Adrenal gland (tissue), 12 donors: Measurements from ENCODE around the gene MAPK4. TPM values are rescaled to one million over a fixed set of nuclear protein-coding genes. Genes with fewer than 3 reads are reported as not detected.

Source experiments
- DNase-seq, 7 donors: peaks; one replicate each; pipeline ENCODE4 v3.0.0-alpha.2; 2019 to 2020
- H3K27ac ChIP-seq, 5 donors: fragments of 200-600 bp; sonication (generic) in 4 of 5; 1 replicate in 3 of 5; 2 replicates in 2 of 5; pipeline versions ENCODE4 v1.5.1 to v1.8.0; 2016 to 2020; ENCODE audit warnings: mild to moderate bottlenecking in 1 of 5
- H3K27me3 ChIP-seq: fragments of 200-600 bp; 2 replicates; pipeline ENCODE4 v1.8.0; 2021
- H3K36me3 ChIP-seq, 2 donors: fragments of 200-600 bp; replicated peaks in 1 of 2; 1 replicate in 1 of 2; 2 replicates in 1 of 2; pipeline versions ENCODE4 v1.5.1 to v1.8.0; 2018 to 2022
- H3K4me1 ChIP-seq, 2 donors: fragments of 200-600 bp; replicated peaks in 1 of 2; 1 replicate in 1 of 2; 2 replicates in 1 of 2; pipeline versions ENCODE4 v1.5.1 to v1.8.0; 2018 to 2021
- H3K4me3 ChIP-seq, 4 donors: fragments of 200-600 bp; sonication (generic) in 3 of 4; one replicate each; pipeline ENCODE4 v1.5.1; 2016 to 2018
- H3K9me3 ChIP-seq, 3 donors: fragments of 200-600 bp; sonication (generic) in 1 of 3; replicated peaks in 1 of 3; 1 replicate in 2 of 3; 2 replicates in 1 of 3; pipeline versions ENCODE4 v1.5.1 to v1.8.0; 2016 to 2021
- CTCF ChIP-seq, 6 experiments: fragments of 450-650 bp in 4 of 6; fragments of 200-600 bp in 2 of 6; sonication (generic) in 1 of 6; IDR thresholded peaks; 1 replicate in 5 of 6; 2 replicates in 1 of 6; pipeline versions ENCODE4 v1.5.1 to v1.8.0; 2016 to 2021; ENCODE audit warnings: antibody characterized with exemption in 6 of 6, mild to moderate bottlenecking in 2 of 6, moderate library complexity in 1 of 6
- POLR2A ChIP-seq, 2 donors: fragments of 450-650 bp; IDR thresholded peaks; one replicate each; pipeline ENCODE4 v1.6.1; 2017; ENCODE audit warnings: antibody characterized with exemption in 2 of 2, mild to moderate bottlenecking in 2 of 2, moderate library complexity in 1 of 2
- WGBS, 4 donors: extraction: QIAGEN DNeasy Blood & Tissue Kit in 2 of 4; methylation state at CpG; one replicate each; pipeline versions ENCODE4 v1.1.5 to v1.1.7; 2013 to 2017; 5-methylcytosine and 5-hydroxymethylcytosine counted together
- intact Hi-C, 2 donors: fragments of 100-400 bp; cut with DNase I; formaldehyde crosslinking; loops; one replicate each; pipeline versions ENCODE4 v1.14.1 to v1.15.0; 2022 to 2023
- polyA plus RNA-seq, 3 donors: library from polyadenylated mRNA; stranded (reverse); fragments of 200-250 nt in 2 of 3; fragments of 350-450 nt in 1 of 3; fragmentation: Illumina TruSeq in 1 of 3; extraction: RNeasy Lipid Tissue Mini Kit (QIAGEN cat#74804) in 1 of 3; gene quantifications; one replicate each; pipeline ENCODE4 v1.2.3, GENCODE V29; 2013 to 2014
- total RNA-seq, 9 donors: library from RNA; depleted of rRNA in 4 of 9; stranded (reverse); fragments of >200 nt in 4 of 9; fragments of 120-200 nt in 1 of 9; fragmentation: NEBNext Ultra II Directional in 1 of 9; extraction: Animal tissue kit (Norgen Biotek cat#: 25700) in 1 of 9; gene quantifications; one replicate each; pipeline versions ENCODE4 v1.1.0 to v1.2.4, GENCODE V29; 2013 to 2023
- donor health status: healthy with polysubstance abuse.
- donor health status: Bipolar disorder and iron deficiency.
- donor health status: DM: yes; HTN: yes; CAD: no.
- donor health status: DM: no; HTN: no; CAD: no.
- donor health status: DM: no; HTN: no; CAD: no.
- donor health status: DM: yes; HTN: yes; CAD: no.

The MAPK4 gene
- total and polyA plus RNA-seq, 12 donors: 16.3 to 231 (median 33.9) TPM

GRCh38 chr18:50654211-50654610 lies 94.3 kb downstream of the MAPK4 start:
- H3K27ac ChIP-seq: peak overlapping the region in 2 of 5 donors; percentile 42 to 72
- peaks cover 11 to 26% of the 10 kb centered on the region in 2 donors for H3K4me1 ChIP-seq
- 57 to 78% (median 69%) methylated on average over 2 of the region's 2 CpGs for WGBS, 4 donors
- intact Hi-C loops: no loop called here
- no peak for DNase-seq
- H3K9me3 ChIP-seq: no peaks in the 10 kb centered on the region
- H3K36me3 ChIP-seq: no peaks in the 10 kb centered on the region
- no peak overlapping the region for H3K4me3 ChIP-seq
- TF ChIP-seq CTCF (IDR thresholded peaks at IDR 0.05): no peak
- TF ChIP-seq POLR2A (IDR thresholded peaks at IDR 0.05): no peak
- H3K27me3 ChIP-seq: no peaks in the 10 kb centered on the region

GRCh38 chr18:50654658-50655550 lies 95.0 kb downstream of the MAPK4 start:
- TF ChIP-seq POLR2A (IDR thresholded peaks at IDR 0.05) (no peak), CTCF (IDR thresholded peaks at IDR 0.05) (no peak)
- Histone ChIP-seq H3K27me3 (no peaks in the 10 kb centered on the region), H3K27ac (peak overlapping the region in 2 of 5 donors; percentile 26), H3K4me3 (no peak overlapping the region), H3K9me3 (no peaks in the 10 kb centered on the region), H3K4me1 (peaks cover 7 to 20% of the 10 kb centered on the region in 2 donors), H3K36me3 (no peaks in the 10 kb centered on the region)
- 56 to 73% (median 62%) methylated on average over 12 to 17 of the region's 17 CpGs for WGBS, 4 donors
- intact Hi-C loops: no loop called here
- DNase-seq: no peak

GRCh38 chr18:50656396-50656795 lies 96.5 kb downstream of the MAPK4 start:
- Histone ChIP-seq H3K9me3 (no peaks in the 10 kb centered on the region), H3K27ac (no peak overlapping the region), H3K27me3 (no peaks in the 10 kb centered on the region), H3K4me1 (peaks cover 0 to 12% of the 10 kb centered on the region in 2 donors), H3K36me3 (no peaks in the 10 kb centered on the region), H3K4me3 (no peak overlapping the region)
- 92 to 100% (median 98%) methylated on average over 2 of the region's 2 CpGs for WGBS, 4 donors
- no peak for DNase-seq
- intact Hi-C loops: no loop called here
- TF ChIP-seq CTCF (IDR thresholded peaks at IDR 0.05) (no peak), POLR2A (IDR thresholded peaks at IDR 0.05) (no peak)

GRCh38 chr18:50656841-50657470 lies 97.1 kb downstream of the MAPK4 start:
- 83 to 86% (median 84%) methylated on average over 8 of the region's 8 CpGs for WGBS, 4 donors
- Histone ChIP-seq H3K9me3 (no peaks in the 10 kb centered on the region), H3K27ac (peak overlapping the region in 1 of 5 donors; percentile 24), H3K27me3 (no peaks in the 10 kb centered on the region), H3K36me3 (no peaks in the 10 kb centered on the region), H3K4me3 (no peak overlapping the region), H3K4me1 (peaks cover 0 to 12% of the 10 kb centered on the region in 2 donors)
- intact Hi-C loops: no loop called here
- no peak for DNase-seq
- TF ChIP-seq CTCF (IDR thresholded peaks at IDR 0.05) (no peak), POLR2A (IDR thresholded peaks at IDR 0.05) (no peak)
